MM.1S (cell line): ENCODE results near the gene IDH3G.
A peak's percentile ranks its signal among the peaks of the same experiment; 100 is the strongest.

Experiments
- DNase-seq: peaks from one replicate; pipeline ENCODE4 v3.0.0-alpha.2; 2015
- H2AFZ ChIP-seq: fragments of 300-600 bp; sonication (generic); 2 replicates; pipeline ENCODE4 v1.6.0; 2016; ENCODE audit warnings: antibody characterized with exemption, low read length
- H3F3A ChIP-seq: fragments of 300-600 bp; sonication (generic); 2 replicates; pipeline ENCODE4 v1.6.1; 2016; ENCODE audit warnings: mild to moderate bottlenecking, antibody characterized with exemption, low read length, moderate library complexity, mixed read lengths; ENCODE audit not compliant: insufficient read depth
- H3K27ac ChIP-seq: fragments of 300-600 bp; sonication (generic); 2 replicates; pipeline ENCODE4 v1.5.1; 2016; ENCODE audit warnings: mild to moderate bottlenecking, low read length
- H3K27me3 ChIP-seq: fragments of 300-600 bp; sonication (generic); replicated peaks from 2 replicates; pipeline ENCODE4 v1.6.0; 2016; ENCODE audit warnings: low read length; ENCODE audit not compliant: insufficient read depth
- H3K36me3 ChIP-seq: fragments of 300-600 bp; sonication (generic); replicated peaks from 2 replicates; pipeline ENCODE4 v1.6.1; 2016; ENCODE audit warnings: mild to moderate bottlenecking, low read length, mixed read lengths; ENCODE audit not compliant: insufficient read depth
- H3K4me1 ChIP-seq: fragments of 300-600 bp; sonication (generic); 2 replicates; pipeline ENCODE4 v1.6.1; 2016; ENCODE audit warnings: low read length, mixed read lengths
- H3K4me2 ChIP-seq: fragments of 300-600 bp; sonication (generic); 2 replicates; pipeline ENCODE4 v1.6.0; 2016; ENCODE audit warnings: low read depth, low read length
- H3K4me3 ChIP-seq: fragments of 300-600 bp; sonication (generic); 2 replicates; pipeline ENCODE4 v1.5.1; 2016; ENCODE audit warnings: low read length, mixed read lengths
- H3K79me2 ChIP-seq: fragments of 300-600 bp; sonication (generic); 2 replicates; pipeline ENCODE4 v1.6.1; 2016; ENCODE audit warnings: mixed run types, low read length, mixed read lengths
- H3K9ac ChIP-seq: fragments of 300-600 bp; sonication (generic); 2 replicates; pipeline ENCODE4 v1.6.1; 2016; ENCODE audit warnings: low read length, mixed read lengths
- H3K9me2 ChIP-seq: fragments of 300-600 bp; sonication (generic); replicated peaks from 2 replicates; pipeline ENCODE4 v1.6.1; 2016; ENCODE audit warnings: mild to moderate bottlenecking, low read length, mixed read lengths; ENCODE audit not compliant: insufficient read depth
- H3K9me3 ChIP-seq: fragments of 300-600 bp; sonication (generic); replicated peaks from 2 replicates; pipeline ENCODE4 v1.6.1; 2016; ENCODE audit warnings: mild to moderate bottlenecking, low read length, mixed read lengths; ENCODE audit not compliant: insufficient read depth
- H4K20me1 ChIP-seq: fragments of 300-600 bp; sonication (generic); 2 replicates; pipeline ENCODE4 v1.6.1; 2016; ENCODE audit warnings: mild to moderate bottlenecking, low read length, moderate library complexity, mixed read lengths; ENCODE audit not compliant: insufficient read depth
- EZH2 ChIP-seq: fragments of 300-600 bp; sonication (generic); optimal IDR thresholded peaks from 2 replicates; pipeline ENCODE3; 2017; ENCODE audit warnings: low read depth, mild to moderate bottlenecking, antibody characterized with exemption, low read length, mixed read lengths
- EZH2phosphoT487 ChIP-seq: fragments of 300-600 bp; sonication (generic); IDR thresholded peaks from 2 replicates; pipeline ENCODE4 v1.6.1; 2018; ENCODE audit warnings: antibody characterized with exemption, low read length
- TF ChIP-seq, protein P1 (sequence below): fragments of 300-600 bp; sonication (generic); IDR thresholded peaks from 2 replicates; pipeline ENCODE4 v1.5.1; 2016; ENCODE audit warnings: antibody characterized with exemption, low read length, mixed read lengths

The IDH3G gene

DNA sequence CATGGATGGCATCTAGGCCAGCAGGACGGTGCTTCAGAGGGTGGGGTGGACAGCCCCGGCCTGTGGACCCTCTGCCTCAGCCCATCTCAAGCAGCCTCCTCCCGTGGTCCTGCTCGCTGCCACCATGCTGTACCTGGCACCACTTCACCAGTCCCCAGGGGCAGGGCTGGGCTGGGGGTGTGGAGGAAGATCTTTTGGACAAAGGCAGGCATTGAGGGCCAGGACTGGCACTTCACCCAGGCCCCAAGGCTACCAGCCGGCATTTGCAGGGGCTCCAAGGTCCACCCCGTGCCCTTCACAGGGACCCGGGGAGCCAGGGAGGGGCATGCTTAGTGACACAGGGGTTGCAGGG is 29.4 kb downstream of the IDH3G start:
- DNase-seq: no peak
- Histone ChIP-seq H3K4me3 (no peak overlapping the region), H3K4me2 (no peak overlapping the region), H3K9ac (no peak overlapping the region), H3K4me1 (no peaks in the 10 kb centered on the region), H3K36me3 (no peaks in the 10 kb centered on the region), H3K27ac (no peak overlapping the region), H4K20me1 (no peaks in the 10 kb centered on the region), H2AFZ (no peak overlapping the region), H3K79me2 (no peaks in the 10 kb centered on the region), H3F3A (no peaks in the 10 kb centered on the region), H3K9me2 (no peaks in the 10 kb centered on the region), H3K9me3 (no peaks in the 10 kb centered on the region), H3K27me3 (peaks cover 2% of the 10 kb centered on the region; the same call in 1 of the 2 replicates)
- TF ChIP-seq, protein P1, sequence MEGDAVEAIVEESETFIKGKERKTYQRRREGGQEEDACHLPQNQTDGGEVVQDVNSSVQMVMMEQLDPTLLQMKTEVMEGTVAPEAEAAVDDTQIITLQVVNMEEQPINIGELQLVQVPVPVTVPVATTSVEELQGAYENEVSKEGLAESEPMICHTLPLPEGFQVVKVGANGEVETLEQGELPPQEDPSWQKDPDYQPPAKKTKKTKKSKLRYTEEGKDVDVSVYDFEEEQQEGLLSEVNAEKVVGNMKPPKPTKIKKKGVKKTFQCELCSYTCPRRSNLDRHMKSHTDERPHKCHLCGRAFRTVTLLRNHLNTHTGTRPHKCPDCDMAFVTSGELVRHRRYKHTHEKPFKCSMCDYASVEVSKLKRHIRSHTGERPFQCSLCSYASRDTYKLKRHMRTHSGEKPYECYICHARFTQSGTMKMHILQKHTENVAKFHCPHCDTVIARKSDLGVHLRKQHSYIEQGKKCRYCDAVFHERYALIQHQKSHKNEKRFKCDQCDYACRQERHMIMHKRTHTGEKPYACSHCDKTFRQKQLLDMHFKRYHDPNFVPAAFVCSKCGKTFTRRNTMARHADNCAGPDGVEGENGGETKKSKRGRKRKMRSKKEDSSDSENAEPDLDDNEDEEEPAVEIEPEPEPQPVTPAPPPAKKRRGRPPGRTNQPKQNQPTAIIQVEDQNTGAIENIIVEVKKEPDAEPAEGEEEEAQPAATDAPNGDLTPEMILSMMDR: no peak
- TF ChIP-seq EZH2 (no peak), EZH2phosphoT487 (no peak)

DNA sequence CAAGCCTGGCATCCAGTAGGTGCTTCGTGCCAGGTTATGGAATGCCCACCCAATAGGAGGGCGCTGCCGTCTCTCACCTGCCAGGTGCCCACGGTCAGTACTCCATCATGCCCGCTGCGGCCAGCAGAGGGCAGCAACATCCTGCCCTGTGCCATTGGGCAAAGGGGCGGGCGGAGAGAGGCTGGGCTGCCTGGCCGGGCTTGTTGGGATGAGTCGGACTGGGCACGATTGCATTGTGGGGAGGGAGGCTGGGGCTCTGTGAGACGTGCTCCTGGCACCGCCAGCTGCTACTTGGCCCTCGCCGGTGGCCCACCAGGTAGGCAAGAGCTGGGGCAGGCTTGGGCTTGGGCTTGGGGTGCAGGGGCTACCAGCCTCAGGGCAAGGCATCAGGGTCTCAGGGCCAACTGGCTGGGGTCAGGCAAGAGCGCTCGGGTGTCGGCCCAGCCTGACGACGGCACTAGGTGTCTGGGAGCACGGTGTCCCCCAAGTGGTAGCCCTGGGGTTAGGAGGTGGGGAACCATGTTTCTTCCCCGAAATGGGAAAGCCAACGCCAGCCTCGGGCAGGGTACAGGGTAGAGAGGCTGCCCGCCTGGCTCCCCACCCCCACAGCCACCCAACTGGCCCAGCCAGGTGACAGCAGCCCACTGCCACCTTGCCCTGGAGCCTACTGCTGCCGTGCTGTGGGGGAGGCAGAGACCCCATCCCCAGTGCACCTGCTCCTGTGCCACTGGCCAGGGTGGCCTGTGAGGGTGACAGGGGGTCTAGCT is 30.0 kb downstream of the IDH3G start, which contains the start of gene PLXNB3:
PLXNB3 (plus strand) TSS at position 261 of the 767 bp plus-strand sequence. CDS start 1,287 bp downstream, outside the sequence.
- peak within 1 kb of the TSS; percentile 48; the same call in 1 of the 2 replicates for H3K4me2 ChIP-seq

DNA sequence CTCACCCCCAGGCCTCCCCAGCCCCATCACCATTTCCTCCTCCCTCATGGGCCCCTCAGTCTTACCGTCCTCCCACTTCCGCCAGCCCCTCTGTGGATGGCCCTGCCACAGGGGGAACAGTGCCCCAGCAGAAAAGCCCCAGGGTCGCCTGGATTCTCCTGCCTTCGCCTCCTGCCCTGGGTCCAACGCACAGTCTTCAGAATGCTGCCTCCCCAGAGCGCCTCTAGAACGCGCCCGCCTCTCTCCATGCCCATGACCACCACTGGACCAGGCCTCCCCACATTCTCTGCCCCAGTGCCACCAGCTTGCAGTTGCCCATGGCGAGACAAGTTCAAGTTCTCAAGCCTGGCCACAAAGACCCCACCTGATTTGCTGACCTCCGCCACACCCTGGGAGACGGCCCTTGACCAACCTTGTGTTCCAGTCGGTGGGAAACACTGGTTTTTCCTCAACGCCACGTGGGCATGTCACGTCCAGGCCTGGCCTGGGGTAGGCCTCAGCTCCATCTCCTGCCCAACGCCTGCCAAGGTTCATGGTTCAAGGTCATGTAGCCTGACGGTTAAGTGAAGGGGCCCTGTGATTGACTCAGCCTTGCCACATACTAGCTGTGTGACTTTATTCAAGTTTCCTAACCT is 30.8 kb downstream of the IDH3G start:
- H4K20me1 ChIP-seq: no peaks in the 10 kb centered on the region

More for the DNA sequence above, 30.0 kb downstream of the IDH3G start, which contains the start of gene PLXNB3:
- Histone ChIP-seq H3K4me3 (no peak within 1 kb of the TSS), H3K79me2 (no peaks in the 10 kb centered on the region), H3K27me3 (no peaks in the 10 kb centered on the region), H3K9me2 (no peaks in the 10 kb centered on the region), H4K20me1 (no peaks in the 10 kb centered on the region), H2AFZ (no peak within 1 kb of the TSS), H3K27ac (no peak within 1 kb of the TSS), H3F3A (no peaks in the 10 kb centered on the region), H3K4me1 (no peaks in the 10 kb centered on the region), H3K9me3 (no peaks in the 10 kb centered on the region), H3K36me3 (no peaks in the 10 kb centered on the region), H3K9ac (no peak within 1 kb of the TSS)
- peak; percentile 61 for DNase-seq
- TF ChIP-seq, protein P1: peak; percentile 85
- TF ChIP-seq EZH2: no peak

More for the DNA sequence above, 30.8 kb downstream of the IDH3G start:
- Histone ChIP-seq H3K9me2 (no peaks in the 10 kb centered on the region), H3K4me1 (no peaks in the 10 kb centered on the region), H3K4me2 (no peak overlapping the region), H3K27me3 (no peaks in the 10 kb centered on the region), H2AFZ (no peak overlapping the region), H3K79me2 (no peaks in the 10 kb centered on the region), H3K9me3 (no peaks in the 10 kb centered on the region), H3F3A (no peaks in the 10 kb centered on the region), H3K27ac (no peak overlapping the region), H3K9ac (no peak overlapping the region), H3K4me3 (no peak overlapping the region), H3K36me3 (no peaks in the 10 kb centered on the region)
- no peak for TF ChIP-seq EZH2phosphoT487
- DNase-seq: no peak
